ENCODE measurements around the gene STARD7.

GRCh38 chr2:96214554-96214953, 5.9 kb upstream of the STARD7 start:
- TF ChIP-seq RCOR1 (IDR thresholded peaks at IDR 0.05; ENCODE audit: low read depth, low read length) (no peak), CTCF (IDR thresholded peaks at IDR 0.05) (no peak), REST (IDR thresholded peaks at IDR 0.05) (no peak), EP300 (IDR thresholded peaks at IDR 0.05) (no peak), POLR2A (IDR thresholded peaks at IDR 0.05; ENCODE audit: low read length) (no peak)

Measured in A549 (cell line).